A673 (cell line): ENCODE measurements around the gene MT1G.

ENCODE experiments used
- EZH2 ChIP-seq: fragments of 200-600 bp; sonication (generic); IDR thresholded peaks from 2 replicates; pipeline ENCODE4 v1.6.1; 2017; ENCODE audit warnings: borderline replicate concordance, low read depth, mild to moderate bottlenecking, mixed read lengths, antibody characterized with exemption, low read length; ENCODE audit not compliant: poor library complexity, severe bottlenecking
- TF ChIP-seq, protein P1 (sequence below): fragments of 300-800, 200-600 bp; sonication (generic); conservative IDR thresholded peaks from 2 replicates; pipeline ENCODE4 v1.5.1; 2017; ENCODE audit warnings: low read depth, mild to moderate bottlenecking, antibody characterized with exemption, low read length, moderate library complexity, mixed read lengths

DNA sequence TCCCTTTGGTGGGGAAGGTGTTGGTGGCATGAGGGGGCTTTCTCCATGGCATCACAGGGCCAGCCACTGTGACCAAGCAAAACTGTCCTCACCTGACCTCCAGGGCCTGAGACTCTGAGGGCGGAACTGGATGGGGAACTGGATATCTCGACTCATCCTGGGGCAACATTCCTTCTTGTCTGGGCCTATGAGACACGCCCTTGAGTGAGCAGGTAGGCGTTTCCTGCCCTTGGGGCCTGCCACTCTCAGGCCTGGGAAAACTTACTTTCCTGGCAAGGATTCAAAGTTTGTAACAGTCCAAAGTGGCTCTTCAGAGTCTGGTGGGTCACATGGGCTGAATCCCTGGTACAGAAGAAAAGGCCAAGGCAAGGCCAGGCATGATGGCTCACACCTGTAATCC is 24.0 kb upstream of the MT1G start:
- TF ChIP-seq, protein P1, sequence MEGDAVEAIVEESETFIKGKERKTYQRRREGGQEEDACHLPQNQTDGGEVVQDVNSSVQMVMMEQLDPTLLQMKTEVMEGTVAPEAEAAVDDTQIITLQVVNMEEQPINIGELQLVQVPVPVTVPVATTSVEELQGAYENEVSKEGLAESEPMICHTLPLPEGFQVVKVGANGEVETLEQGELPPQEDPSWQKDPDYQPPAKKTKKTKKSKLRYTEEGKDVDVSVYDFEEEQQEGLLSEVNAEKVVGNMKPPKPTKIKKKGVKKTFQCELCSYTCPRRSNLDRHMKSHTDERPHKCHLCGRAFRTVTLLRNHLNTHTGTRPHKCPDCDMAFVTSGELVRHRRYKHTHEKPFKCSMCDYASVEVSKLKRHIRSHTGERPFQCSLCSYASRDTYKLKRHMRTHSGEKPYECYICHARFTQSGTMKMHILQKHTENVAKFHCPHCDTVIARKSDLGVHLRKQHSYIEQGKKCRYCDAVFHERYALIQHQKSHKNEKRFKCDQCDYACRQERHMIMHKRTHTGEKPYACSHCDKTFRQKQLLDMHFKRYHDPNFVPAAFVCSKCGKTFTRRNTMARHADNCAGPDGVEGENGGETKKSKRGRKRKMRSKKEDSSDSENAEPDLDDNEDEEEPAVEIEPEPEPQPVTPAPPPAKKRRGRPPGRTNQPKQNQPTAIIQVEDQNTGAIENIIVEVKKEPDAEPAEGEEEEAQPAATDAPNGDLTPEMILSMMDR: no peak
- TF ChIP-seq EZH2: no peak
